ENCODE measurements around the gene LACTB. TPM values are rescaled to one million over a fixed set of nuclear protein-coding genes. Genes with fewer than 3 reads are reported as not detected.

Gene LACTB
- total RNA-seq, 3 donors from 2014 or later = 15.7 to 17.6 (median 17.1) TPM

Other genes starting within 250 kb of the LACTB start
- gene TPM1, start 79.1 kb upstream of the LACTB start, total RNA-seq = 100 to 1,000 TPM; 333 to 609 (median 575) TPM
- gene RPS27L, start 35.6 kb downstream of the LACTB start, total RNA-seq = 100 to 1,000 TPM; 121 to 200 (median 152) TPM
- gene RAB8B, start 67.7 kb downstream of the LACTB start, total RNA-seq = 10 to 100 TPM; 31.3 to 46.2 (median 36.7) TPM
- gene APH1B, start 155.7 kb downstream of the LACTB start, total RNA-seq = 10 to 100 TPM; 21.3 to 26.1 (median 25.6) TPM

All from breast epithelium (tissue), 3 donors.